Right atrium auricular region (tissue), 2 donors: ENCODE data around the gene DLG1. TPM values are rescaled to one million over a fixed set of nuclear protein-coding genes. Genes with fewer than 3 reads are reported as not detected.

ENCODE experiments used
- DNase-seq: peaks from one replicate; pipeline ENCODE4 v3.0.0-alpha.2; 2019; ENCODE audit warnings: low spot score
- H3K27ac ChIP-seq, 2 donors: fragments of 200-600 bp; sonication (generic); 1 replicate in 1 of 2; 2 replicates in 1 of 2; pipeline ENCODE4 v1.5.1; 2016 to 2019
- H3K27me3 ChIP-seq, 2 donors: fragments of 200-600 bp; sonication (generic); one replicate each; pipeline versions ENCODE4 v1.5.1 to v1.6.0; 2017 to 2019
- H3K36me3 ChIP-seq: fragments of 200-600 bp; sonication (generic); one replicate; pipeline ENCODE4 v1.5.1; 2016
- H3K4me1 ChIP-seq, 2 donors: fragments of 200-600 bp; sonication (generic); one replicate each; pipeline versions ENCODE4 v1.5.1 to v1.6.0; 2017 to 2019
- H3K4me3 ChIP-seq, 2 donors: fragments of 200-600 bp; sonication (generic); 1 replicate in 1 of 2; 2 replicates in 1 of 2; pipeline ENCODE4 v1.5.1; 2017 to 2019; ENCODE audit warnings: mild to moderate bottlenecking in 1 of 2, moderate library complexity in 1 of 2
- H3K9me3 ChIP-seq, 2 donors: fragments of 200-600 bp; sonication (generic); one replicate each; pipeline ENCODE4 v1.5.1; 2019
- total RNA-seq, 2 donors: library from RNA; depleted of rRNA; stranded (reverse); fragments of >200 nt; gene quantifications; one replicate each; pipeline ENCODE4 v1.1.0, GENCODE V29; 2016
- TF ChIP-seq, protein P1 (sequence below), 2 donors: fragments of 200-600 bp; sonication (generic); IDR thresholded peaks; one replicate each; pipeline ENCODE4 v1.5.1; 2019; ENCODE audit warnings: antibody characterized with exemption in 2 of 2

DLG1 gene
- total RNA-seq, 2 donors from 2014 or later, result 24.4 to 49.9 TPM

DNA sequence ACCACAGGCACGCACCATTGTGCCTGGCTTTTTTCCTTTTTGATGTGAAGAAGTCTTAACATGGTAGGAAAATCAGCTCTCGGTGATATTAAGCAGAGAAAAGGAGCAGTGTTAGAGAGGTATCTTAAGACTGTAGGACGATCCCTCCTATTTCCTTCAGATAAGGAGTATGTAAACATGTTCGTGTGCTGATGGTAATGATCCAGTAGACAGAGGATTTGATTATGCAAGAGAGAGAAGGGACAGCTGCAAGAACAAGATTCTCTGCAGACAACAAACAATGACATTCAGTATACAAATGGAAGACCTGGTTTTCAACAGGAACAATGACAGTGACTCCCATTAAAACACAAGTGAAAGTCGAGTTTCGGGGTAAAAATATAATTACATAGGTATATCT, 173.7 kb downstream of the DLG1 start:
- Histone ChIP-seq H3K27me3 (no peaks in the 10 kb centered on the region), H3K4me1 (no peaks in the 10 kb centered on the region), H3K4me3 (no peak overlapping the region), H3K9me3 (no peaks in the 10 kb centered on the region), H3K27ac (no peak overlapping the region), H3K36me3 (peaks cover 26% of the 10 kb centered on the region)
- TF ChIP-seq, protein P1, sequence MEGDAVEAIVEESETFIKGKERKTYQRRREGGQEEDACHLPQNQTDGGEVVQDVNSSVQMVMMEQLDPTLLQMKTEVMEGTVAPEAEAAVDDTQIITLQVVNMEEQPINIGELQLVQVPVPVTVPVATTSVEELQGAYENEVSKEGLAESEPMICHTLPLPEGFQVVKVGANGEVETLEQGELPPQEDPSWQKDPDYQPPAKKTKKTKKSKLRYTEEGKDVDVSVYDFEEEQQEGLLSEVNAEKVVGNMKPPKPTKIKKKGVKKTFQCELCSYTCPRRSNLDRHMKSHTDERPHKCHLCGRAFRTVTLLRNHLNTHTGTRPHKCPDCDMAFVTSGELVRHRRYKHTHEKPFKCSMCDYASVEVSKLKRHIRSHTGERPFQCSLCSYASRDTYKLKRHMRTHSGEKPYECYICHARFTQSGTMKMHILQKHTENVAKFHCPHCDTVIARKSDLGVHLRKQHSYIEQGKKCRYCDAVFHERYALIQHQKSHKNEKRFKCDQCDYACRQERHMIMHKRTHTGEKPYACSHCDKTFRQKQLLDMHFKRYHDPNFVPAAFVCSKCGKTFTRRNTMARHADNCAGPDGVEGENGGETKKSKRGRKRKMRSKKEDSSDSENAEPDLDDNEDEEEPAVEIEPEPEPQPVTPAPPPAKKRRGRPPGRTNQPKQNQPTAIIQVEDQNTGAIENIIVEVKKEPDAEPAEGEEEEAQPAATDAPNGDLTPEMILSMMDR (IDR thresholded peaks at IDR 0.05), result no peak
- DNase-seq, result no peak

DNA sequence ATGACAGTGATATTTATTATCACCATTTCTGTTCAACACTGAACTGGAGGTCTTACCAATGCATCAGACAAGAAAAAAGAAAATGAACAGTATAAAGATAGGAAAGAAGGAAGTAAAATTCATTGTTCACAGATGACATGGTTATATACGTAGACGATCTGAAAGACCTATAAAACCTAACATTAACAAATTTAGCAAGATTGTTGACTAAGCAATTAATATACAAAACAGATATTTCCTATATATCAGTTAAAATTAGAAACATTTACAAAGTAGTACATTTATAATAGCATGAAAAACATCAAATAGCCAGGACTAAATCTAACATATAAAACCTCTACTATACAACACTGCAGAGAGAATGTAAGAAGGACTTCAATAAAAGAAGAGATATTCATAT, 176.0 kb downstream of the DLG1 start:
- TF ChIP-seq, protein P1 (IDR thresholded peaks at IDR 0.05), result no peak
- Histone ChIP-seq H3K9me3 (no peaks in the 10 kb centered on the region), H3K4me1 (no peaks in the 10 kb centered on the region), H3K4me3 (no peak overlapping the region), H3K27ac (no peak overlapping the region), H3K27me3 (no peaks in the 10 kb centered on the region), H3K36me3 (peaks cover 9% of the 10 kb centered on the region)
- no peak for DNase-seq

DNA sequence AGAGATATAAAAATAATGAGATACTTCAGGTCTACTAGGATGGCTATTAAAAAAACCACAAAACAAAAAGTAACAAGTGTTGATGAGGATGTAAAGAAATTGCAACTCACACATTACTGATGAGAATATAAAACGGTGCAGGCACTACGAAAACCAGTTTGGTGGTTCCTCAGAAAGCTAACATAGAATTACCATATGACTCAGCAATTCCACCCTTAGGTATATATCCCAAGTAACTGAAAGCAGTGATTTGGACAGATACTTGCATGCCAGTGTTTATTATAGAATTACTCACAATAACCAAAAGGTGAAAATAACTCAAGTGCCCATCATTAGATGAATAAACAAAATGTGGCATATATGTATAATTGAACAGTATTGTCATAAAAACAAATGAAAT, 181.3 kb downstream of the DLG1 start:
- H3K9me3 ChIP-seq, result no peaks in the 10 kb centered on the region
- no peak overlapping the region for H3K27ac ChIP-seq
- H3K4me1 ChIP-seq, result no peaks in the 10 kb centered on the region
- TF ChIP-seq, protein P1 (IDR thresholded peaks at IDR 0.05), result no peak
- H3K27me3 ChIP-seq, result no peaks in the 10 kb centered on the region
- H3K4me3 ChIP-seq, result no peak overlapping the region
- no peak for DNase-seq
- H3K36me3 ChIP-seq, result peaks cover 3% of the 10 kb centered on the region

DNA sequence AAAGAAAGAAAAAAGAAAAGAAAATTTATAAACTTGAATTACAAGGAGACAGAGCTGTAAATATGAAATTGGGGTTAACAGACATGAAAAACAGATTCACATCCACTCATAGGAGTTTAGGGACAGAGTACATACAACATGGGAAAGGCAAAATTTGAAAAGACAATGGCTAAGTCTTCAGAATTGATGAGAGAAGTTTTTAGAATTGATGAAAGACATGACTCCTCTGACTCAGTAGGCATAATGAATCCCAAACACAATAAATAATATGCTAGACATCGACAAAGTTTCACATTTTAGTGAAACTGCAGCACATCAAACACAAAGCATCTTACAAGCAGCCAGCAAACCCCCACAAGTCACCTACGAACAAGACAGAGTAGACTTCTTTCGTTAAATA, 184.4 kb downstream of the DLG1 start:
- H3K9me3 ChIP-seq, result no peaks in the 10 kb centered on the region
- no peaks in the 10 kb centered on the region for H3K4me1 ChIP-seq
- no peak for DNase-seq
- peaks cover 15% of the 10 kb centered on the region for H3K36me3 ChIP-seq
- H3K4me3 ChIP-seq, result no peak overlapping the region
- no peak overlapping the region for H3K27ac ChIP-seq
- TF ChIP-seq, protein P1 (IDR thresholded peaks at IDR 0.05), result no peak
- no peaks in the 10 kb centered on the region for H3K27me3 ChIP-seq

DNA sequence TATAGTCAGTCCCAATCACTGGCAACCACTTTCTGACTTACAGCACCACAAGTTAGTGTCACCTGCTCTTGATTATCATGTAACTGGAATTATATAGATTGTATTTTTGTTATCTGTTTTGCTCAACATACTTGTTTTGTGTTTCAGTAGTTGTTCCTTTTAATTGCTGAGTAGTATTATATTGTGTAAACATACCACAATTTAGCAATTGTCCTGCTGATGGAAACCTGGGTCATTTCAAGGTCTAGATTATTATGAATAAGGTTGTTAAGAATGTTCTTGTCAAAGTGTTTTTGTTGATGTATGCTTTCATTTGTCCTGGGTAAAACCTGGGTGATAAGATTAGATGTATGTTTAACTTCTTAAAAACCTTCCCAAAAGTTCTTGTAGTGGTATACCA, 186.7 kb downstream of the DLG1 start:
- TF ChIP-seq, protein P1 (IDR thresholded peaks at IDR 0.05), result no peak
- Histone ChIP-seq H3K36me3 (peaks cover 15% of the 10 kb centered on the region), H3K4me1 (no peaks in the 10 kb centered on the region), H3K9me3 (no peaks in the 10 kb centered on the region), H3K27me3 (no peaks in the 10 kb centered on the region), H3K4me3 (no peak overlapping the region), H3K27ac (no peak overlapping the region)
- DNase-seq, result no peak

DNA sequence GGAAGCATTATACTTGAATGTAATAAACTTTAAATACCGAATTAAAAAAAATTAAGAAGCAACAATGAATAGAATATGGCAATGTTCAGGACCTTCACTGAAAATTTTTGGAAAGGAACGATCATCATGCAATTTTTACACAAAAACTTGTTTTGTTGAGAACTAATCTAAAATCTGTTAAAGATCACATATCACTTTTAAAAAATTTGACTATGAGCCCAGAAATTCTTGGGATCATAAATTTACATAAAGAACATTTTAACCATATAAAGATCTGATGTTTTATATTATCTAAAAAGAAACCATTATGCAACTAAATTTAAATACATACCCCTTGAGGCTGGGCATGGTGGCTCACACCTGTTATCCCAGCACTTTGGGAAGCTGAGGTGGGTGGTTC, 192.6 kb downstream of the DLG1 start:
- DNase-seq, result no peak
- TF ChIP-seq, protein P1 (IDR thresholded peaks at IDR 0.05), result no peak

More for the DNA sequence above, 192.6 kb downstream of the DLG1 start:
- Histone ChIP-seq H3K4me1 (no peaks in the 10 kb centered on the region), H3K27ac (no peak overlapping the region), H3K36me3 (peaks cover 9% of the 10 kb centered on the region), H3K9me3 (no peaks in the 10 kb centered on the region), H3K27me3 (no peaks in the 10 kb centered on the region), H3K4me3 (no peak overlapping the region)
